Measurements from ENCODE around the gene TMEM242.
"Not testable (repeated sequence)": the region's sequence is repeated elsewhere in the genome, so short reads cannot be mapped to it uniquely, and the experiment has no call there.

TMEM242 gene

GRCh38 chr6:157323255-157323965, at the start of gene TMEM242:
TSS of gene TMEM242 (minus strand) at chr6:157323519. CDS start at chr6:157323499, 20 bp downstream.
- no peak for DNase-seq

DNA sequence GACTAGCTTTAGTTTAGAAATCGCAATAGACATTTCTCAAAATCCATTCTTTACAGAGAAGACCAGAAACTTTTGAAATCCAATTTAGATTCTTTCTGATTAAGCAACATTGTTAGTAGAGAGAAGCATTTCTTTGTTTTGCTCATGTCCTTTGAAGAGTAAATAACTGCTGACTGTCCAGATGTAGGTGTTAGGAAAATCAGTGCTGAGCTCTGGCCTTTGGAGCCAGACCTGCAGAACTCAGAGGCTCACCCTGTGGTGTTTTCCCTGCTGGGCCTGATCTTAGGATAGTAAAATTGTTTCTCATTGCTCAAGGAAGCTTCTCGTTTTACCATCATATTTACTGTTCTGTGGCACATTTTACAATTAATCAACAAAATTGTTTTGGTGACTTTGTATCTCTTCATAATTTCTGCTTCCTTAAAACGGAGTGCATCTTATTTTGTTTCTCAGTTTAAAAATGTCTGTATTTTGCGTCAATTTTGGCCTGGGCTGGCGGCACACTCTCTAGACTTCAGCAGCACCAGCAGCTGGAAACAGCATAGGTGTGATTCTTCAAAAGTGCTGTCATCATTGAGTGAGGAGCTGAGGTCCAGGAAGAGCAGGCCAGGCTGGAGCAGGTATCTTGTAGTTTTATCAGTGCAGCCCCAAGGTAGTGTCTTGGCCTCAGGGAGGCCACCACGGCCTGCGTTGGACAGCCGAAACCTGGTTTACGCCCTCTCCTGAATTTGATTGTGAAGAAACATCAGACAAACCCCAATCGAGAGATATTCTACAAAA, 49.4 kb upstream of the TMEM242 start:
- DNase-seq, result no peak

- no peak for DNase-seq
These were observed 47.4 kb upstream of the TMEM242 start for GRCh38 chr6:157370755-157371154.

DNA sequence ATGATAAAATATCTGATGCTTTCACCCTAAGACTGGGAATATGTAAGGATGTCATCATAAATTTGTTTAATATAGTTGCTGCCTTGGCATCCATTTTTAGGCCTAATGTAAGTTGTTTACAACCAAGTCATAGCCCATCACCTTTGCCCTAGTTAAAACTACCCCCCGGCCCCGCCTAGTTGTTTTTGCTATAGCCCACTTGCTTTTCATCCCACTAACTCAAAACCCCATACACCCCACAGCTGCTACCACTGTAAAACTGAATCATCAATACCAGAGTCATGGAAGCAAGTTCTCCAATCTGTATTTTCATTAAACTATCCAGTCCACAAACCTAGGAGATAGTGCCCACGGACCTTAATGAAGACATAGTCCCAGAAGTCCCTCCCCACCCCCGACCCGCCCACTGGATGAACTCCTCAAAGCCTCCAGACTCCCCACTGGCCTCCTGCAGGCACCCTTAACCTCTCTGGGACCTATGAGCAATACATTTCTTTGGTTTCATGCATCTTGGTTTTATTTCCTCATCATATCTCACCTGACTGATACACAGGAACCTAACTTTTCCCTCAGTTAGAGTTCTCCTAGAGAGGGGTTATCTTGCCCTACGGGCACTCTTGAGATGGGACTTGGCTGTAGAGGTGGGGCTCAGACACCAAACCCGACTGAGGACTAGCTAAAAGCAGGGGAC, 45.2 kb upstream of the TMEM242 start:
- DNase-seq, result no peak

DNA sequence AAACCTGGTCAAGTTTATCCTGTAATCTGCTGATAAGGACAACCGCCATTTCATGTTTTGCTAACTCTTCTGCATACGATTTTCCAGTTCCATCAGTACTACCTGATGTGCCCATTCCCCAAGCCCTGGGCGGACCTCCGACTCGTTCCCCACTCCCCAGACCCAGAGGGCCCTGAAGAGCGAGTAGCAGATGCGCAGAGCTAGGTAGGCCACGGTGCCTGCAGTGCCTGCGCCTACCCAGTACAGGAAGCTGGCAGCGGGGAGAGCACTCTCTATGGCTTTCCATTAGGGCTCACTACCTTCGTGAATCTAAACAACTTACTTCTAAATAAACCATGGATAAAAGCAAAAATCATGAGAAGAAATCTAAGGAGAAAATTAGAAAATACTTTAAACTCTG, 43.3 kb upstream of the TMEM242 start:
- DNase-seq, result no peak

DNA sequence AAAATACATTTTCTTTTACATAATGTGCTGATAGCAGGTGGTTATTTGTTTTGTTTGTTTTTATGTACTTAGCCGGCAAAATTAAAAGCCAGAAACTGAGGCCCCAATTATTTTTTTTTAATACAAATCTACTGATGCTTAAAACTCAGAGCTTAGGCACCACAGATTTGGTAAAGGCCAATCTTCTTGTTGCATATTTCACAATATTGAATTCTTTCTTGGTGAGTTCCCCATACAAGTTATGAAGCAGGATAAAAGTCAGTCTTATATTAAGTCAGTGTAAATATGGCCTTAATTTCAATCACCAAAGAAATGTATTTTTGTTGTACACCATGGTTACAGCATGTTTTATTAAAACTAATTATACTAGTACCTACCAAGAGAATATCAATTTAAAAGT, 41.4 kb upstream of the TMEM242 start:
- DNase-seq, result no peak

GRCh38 chr6:157361886-157362285, 38.6 kb upstream of the TMEM242 start:
- no peak for DNase-seq

- no peak for DNase-seq
These were observed 35.0 kb upstream of the TMEM242 start for GRCh38 chr6:157358287-157358686.

DNA sequence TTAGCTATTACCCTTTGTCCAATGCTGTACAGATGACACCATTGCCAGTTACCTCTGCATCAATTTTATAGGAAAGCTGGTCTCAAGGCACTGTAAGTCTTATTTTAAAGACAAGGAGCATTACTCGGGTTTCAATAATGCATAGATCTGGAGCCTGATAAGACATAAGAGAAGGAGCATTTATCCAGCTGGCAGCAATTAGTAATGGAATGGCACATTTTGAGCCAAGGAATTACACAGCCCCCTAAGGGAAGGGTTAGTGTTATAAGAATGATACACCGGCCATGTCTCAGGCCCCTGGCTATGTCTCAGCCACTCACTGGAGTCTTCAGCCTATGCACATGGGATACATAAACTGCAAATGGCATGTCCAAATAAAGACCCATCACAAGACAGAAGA, 23.1 kb upstream of the TMEM242 start:
- DNase-seq, result no peak

DNA sequence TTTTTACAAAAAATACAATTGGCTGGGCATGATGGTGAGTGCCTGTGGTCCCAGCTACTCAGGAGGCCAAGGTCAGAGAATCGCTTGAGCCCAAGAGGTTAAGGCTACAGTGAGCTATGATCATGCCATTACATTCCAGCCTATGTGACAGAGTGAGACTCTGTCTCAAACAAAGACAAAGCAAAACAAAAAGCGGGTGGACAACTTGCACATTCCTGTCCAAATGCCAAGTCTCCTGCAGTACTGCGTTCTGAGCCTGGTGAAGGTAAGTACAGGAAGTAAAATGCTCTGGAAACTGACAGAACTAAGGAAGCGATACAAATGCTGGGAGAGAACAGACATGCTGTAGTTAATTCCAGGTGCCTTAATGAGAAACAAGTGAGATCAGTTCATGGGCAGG, 20.4 kb upstream of the TMEM242 start:
- no peak for DNase-seq

DNA sequence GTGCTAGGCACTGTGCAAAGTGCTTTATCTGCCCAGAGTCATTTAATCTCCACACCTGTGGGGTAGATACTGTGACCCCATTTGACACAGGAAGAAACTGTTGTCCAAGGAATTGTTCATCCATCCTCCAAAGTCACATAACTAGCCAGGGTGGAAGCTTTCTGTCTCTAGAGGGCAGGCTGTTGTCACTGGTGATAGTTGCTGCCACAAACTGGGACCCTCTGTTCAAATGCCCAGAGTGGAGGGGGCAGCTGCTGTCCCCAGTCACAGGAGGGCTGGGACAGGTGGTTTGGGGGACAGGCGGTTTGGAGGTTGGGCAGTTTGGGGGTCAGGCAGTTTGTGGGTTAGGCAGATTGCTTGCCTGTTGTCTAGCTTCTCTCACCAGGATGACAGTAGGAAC, 16.1 kb upstream of the TMEM242 start:
- no peak for DNase-seq

DNA sequence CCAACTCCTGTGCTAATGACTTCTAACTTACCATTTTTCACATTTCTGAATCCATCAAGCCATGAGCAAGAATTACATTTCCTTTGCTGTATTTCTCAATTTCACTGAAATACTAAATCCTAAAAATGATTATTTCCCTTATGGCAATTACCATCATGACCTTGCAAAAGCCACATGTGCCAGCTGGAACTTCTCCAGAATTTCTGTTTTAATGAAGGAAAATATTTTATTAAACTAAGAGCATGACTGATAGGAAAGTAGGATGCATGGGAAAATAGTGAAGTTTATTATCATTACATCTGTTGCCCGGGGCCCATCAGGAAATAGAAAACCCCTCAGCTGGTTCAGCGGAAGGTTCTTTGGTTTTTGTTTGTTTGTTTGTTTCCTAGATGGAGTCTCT, 14.4 kb upstream of the TMEM242 start:
- no peak for DNase-seq

DNA sequence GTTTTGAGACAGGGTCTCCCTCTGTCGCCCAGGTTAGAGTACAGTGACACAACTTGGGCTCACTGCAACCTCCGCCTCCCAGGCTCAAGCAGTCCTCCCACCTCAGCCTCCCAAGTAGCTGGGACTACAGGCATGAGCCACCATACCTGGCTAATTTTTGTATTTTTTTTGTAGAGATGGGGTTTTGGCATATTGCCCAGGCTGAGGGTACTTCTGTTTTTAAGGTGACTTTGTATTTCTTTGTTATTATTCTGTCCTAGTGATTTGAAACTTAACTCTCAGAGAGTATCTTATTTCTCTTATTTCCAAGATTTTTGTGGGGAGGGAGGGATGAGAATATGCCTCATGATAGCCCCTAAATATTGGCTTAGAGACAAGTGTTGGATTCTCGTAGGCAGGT, 14.0 kb upstream of the TMEM242 start:
- not testable (repeated sequence) for DNase-seq

DNA sequence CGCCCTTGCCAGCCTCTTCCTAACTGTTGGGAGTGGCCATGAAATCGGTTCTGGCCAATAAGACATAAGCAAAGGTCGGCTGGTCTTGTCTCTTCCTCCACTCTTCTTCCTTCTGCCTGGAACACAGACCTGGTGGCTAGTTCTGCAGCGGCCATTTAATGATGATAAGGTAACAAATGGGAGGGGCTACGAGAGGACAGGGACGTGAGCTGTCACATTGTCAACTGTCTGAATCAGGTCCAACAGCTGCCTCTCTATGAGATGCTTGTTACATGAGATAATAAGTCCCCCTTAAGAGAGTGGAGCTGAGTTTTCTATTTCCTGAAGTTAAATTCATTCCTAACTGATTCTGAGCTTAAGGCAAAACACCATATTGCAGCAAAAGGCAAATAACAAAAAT, 12.5 kb upstream of the TMEM242 start:
- DNase-seq, result no peak

DNA sequence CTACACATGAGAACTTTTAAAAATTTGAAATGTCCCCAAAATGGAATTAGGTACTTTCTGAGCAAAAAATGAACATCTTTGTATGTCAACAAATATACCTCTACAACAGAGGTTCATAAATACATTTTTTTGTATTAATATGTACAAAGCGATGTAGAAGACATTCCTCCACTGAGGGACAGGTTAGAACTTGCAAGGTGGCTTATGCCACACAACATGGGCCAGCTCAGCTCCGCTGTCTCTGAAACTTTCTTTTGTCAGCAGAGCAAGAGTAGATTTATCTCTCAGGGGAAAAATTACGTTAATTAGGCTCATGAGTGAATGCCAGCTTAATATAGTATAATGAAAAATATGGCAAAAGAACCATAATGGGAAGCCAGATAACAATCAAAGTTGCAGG, 10.6 kb upstream of the TMEM242 start:
- no peak for DNase-seq

DNA sequence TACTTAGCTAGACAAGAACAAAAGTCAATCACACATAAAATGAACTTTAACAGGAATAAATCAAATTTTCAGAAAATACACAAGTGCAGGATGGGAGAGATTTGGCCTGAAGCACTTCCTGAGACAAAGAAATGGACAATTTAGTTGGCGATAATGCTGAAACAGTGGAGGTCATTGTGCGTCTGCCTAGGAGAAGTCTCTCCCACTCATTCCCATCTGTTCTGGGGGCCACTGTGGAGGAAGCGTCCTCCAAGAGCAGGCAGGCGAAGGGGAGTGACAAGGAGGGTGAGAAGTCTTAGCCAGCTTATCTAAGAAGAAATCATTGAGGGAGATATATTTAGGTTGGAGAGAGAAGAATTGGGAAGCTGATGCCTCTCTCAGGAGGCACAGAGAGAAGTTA, 10.2 kb upstream of the TMEM242 start:
- DNase-seq, result no peak

GRCh38 chr6:157332813-157333212, 9.5 kb upstream of the TMEM242 start:
- no peak for DNase-seq

- no peak for DNase-seq
These were observed 7.5 kb upstream of the TMEM242 start for GRCh38 chr6:157330831-157331230.

DNA sequence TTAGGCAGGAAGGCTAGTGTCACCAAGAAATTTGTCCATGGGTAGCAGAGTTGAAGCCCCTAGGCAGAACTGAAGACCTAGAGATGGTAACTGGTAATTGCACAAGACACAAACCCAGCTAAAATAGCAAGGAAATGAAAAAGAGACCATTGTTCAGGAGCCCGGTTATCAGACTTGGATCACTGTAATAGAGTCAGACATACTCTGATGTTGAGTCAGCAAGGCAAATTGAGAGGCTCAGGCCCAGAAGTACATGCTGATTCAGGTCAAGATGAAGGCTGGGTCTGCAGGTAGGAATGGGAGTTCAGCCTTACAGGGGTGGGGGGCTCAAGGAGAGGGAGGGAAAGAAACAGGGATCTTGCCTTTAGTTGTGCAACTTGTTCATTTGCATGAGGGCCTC, 6.5 kb upstream of the TMEM242 start:
- no peak for DNase-seq

- DNase-seq, result no peak
These were observed 4.9 kb upstream of the TMEM242 start for GRCh38 chr6:157328108-157328692.

GRCh38 chr6:157326979-157327378, 3.7 kb upstream of the TMEM242 start:
- DNase-seq, result no peak

- no peak for DNase-seq
These were observed 1.9 kb upstream of the TMEM242 start for GRCh38 chr6:157325069-157325805.

- no peak for DNase-seq
These were observed 614 bp upstream of the TMEM242 start for GRCh38 chr6:157323966-157324300.
